ENCODE measurements around the gene PFKP. TPM values are rescaled to one million over a fixed set of nuclear protein-coding genes. Genes with fewer than 3 reads are reported as not detected.

Gene PFKP
- total RNA-seq, 2 donors from 2014 or later, result 55.2 to 119 TPM

GRCh38 chr10:3082290-3082689 lies 14.9 kb downstream of the PFKP start:
- no peak for DNase-seq (ENCODE audit: low spot score)
- Histone ChIP-seq H3K4me1 (peaks cover 0 to 8% of the 10 kb centered on the region in 2 donors), H3K4me3 (no peak overlapping the region), H3K36me3 (no peaks in the 10 kb centered on the region), H3K27me3 (no peaks in the 10 kb centered on the region), H3K27ac (no peak overlapping the region), H3K9me3 (no peaks in the 10 kb centered on the region)
- TF ChIP-seq CTCF (IDR thresholded peaks at IDR 0.05), result no peak

- no peaks in the 10 kb centered on the region for H3K27me3 ChIP-seq
- peak overlapping the region; percentile 6 to 26 for H3K27ac ChIP-seq
- TF ChIP-seq CTCF (IDR thresholded peaks at IDR 0.05), result no peak
- no peak for DNase-seq (ENCODE audit: low spot score)
- H3K36me3 ChIP-seq, result no peaks in the 10 kb centered on the region
- H3K4me1 ChIP-seq, result peaks cover 0 to 19% of the 10 kb centered on the region in 2 donors
- H3K4me3 ChIP-seq, result no peak overlapping the region
- H3K9me3 ChIP-seq, result no peaks in the 10 kb centered on the region
Measured at GRCh38 chr10:3085785-3086567, 18.6 kb downstream of the PFKP start.

- Histone ChIP-seq H3K27me3 (no peaks in the 10 kb centered on the region), H3K4me1 (peaks cover 0 to 48% of the 10 kb centered on the region in 2 donors), H3K36me3 (no peaks in the 10 kb centered on the region), H3K4me3 (no peak overlapping the region), H3K9me3 (no peaks in the 10 kb centered on the region), H3K27ac (peak overlapping the region in 1 of 2 donors; percentile 66)
- no peak for DNase-seq (ENCODE audit: low spot score)
- no peak for TF ChIP-seq CTCF (IDR thresholded peaks at IDR 0.05)
Measured at GRCh38 chr10:3090388-3090787, 23.0 kb downstream of the PFKP start.

- Histone ChIP-seq H3K4me3 (no peak overlapping the region), H3K4me1 (peaks cover 0 to 51% of the 10 kb centered on the region in 2 donors), H3K27me3 (no peaks in the 10 kb centered on the region), H3K27ac (peak overlapping the region in 1 of 2 donors; percentile 66), H3K36me3 (no peaks in the 10 kb centered on the region), H3K9me3 (no peaks in the 10 kb centered on the region)
- no peak for DNase-seq (ENCODE audit: low spot score)
- TF ChIP-seq CTCF (IDR thresholded peaks at IDR 0.05), result no peak
Measured at GRCh38 chr10:3090914-3091787, 23.8 kb downstream of the PFKP start.

GRCh38 chr10:3091921-3092320 lies 24.6 kb downstream of the PFKP start:
- no peak for TF ChIP-seq CTCF (IDR thresholded peaks at IDR 0.05)
- no peak overlapping the region for H3K27ac ChIP-seq
- no peaks in the 10 kb centered on the region for H3K9me3 ChIP-seq
- H3K36me3 ChIP-seq, result no peaks in the 10 kb centered on the region
- no peak overlapping the region for H3K4me3 ChIP-seq
- no peak for DNase-seq (ENCODE audit: low spot score)
- peaks cover 0 to 52% of the 10 kb centered on the region in 2 donors for H3K4me1 ChIP-seq
- H3K27me3 ChIP-seq, result no peaks in the 10 kb centered on the region

All from right atrium auricular region (tissue), 2 donors.